ENCODE results near the gene ZNF428.

ZNF428 gene

DNA sequence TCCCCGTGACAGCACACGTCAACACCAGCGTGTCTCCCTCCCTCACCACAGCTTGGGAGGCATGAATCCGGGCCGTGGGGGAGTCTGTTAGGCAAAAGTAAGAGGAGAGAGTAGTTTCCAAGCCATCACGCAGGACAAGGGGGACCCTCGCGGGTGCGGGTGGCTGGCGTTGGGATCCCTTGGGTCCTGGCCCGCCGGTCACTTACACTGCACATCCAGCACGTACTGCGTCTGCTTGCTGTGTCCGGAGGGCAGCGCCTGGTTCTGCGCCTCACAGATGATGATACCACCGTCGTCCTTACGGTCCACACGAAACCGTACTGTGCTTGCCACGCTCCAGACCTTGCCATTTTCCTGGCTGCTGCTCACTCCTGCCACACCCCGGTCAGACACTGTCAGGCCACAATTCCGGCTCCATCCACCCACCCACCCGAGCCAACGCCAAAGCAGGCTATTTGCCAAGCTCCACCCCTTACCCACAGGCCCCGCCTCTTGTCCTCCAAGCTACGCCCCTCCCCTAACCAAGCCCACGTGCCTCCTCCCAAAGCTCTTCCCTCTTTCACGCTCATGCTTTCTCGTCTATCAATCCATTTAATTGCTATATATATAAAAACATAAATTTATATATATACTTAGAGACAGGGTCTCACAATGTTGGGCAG lies 6.6 kb upstream of the ZNF428 start:
- H3F3A ChIP-seq (ENCODE audit: insufficient read depth) = peaks cover 13% of the 10 kb centered on the region
- no peaks in the 10 kb centered on the region for H3K79me2 ChIP-seq (ENCODE audit: insufficient read depth, low read length)

DNA sequence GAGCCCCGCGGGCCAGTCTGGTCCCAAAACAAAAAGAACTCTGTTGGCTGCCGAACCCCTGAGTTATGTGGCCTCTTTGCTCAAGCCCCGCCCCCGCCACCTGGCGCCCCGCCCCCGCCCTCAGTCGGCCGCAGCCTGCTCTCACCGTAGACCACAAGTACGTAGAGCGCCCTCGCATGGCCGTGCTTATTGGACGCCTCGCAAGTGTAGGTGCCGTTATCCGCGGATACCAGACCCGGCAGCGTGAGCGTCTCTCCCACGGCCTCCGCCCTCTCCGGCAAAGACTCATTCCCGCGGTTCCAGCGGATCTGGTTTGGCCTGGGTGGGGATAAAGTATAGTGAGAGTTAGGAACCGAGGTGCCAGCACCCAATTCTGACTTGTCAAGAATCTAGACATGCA lies 5.5 kb upstream of the ZNF428 start:
- Histone ChIP-seq H3K79me2 (ENCODE audit: insufficient read depth, low read length) (no peaks in the 10 kb centered on the region), H3F3A (ENCODE audit: insufficient read depth) (peaks cover 22% of the 10 kb centered on the region), H3K9me2 (replicated peaks; ENCODE audit: insufficient read depth, low read length) (no peaks in the 10 kb centered on the region), H4K20me1 (ENCODE audit: low read depth, low read length) (no peaks in the 10 kb centered on the region), H3K27ac (ENCODE audit: low read depth, low read length) (no peak overlapping the region), H3K9me3 (ENCODE audit: insufficient read depth, low read length) (no peaks in the 10 kb centered on the region), H3K9ac (ENCODE audit: low read length) (no peak overlapping the region), H2AFZ (ENCODE audit: low read depth, low read length, severe bottlenecking) (no peak overlapping the region), H3K4me3 (ENCODE audit: insufficient read depth, low read length, poor library complexity, severe bottlenecking) (no peak overlapping the region), H3K36me3 (ENCODE audit: low read length) (no peaks in the 10 kb centered on the region), H3K27me3 (ENCODE audit: low read length) (no peaks in the 10 kb centered on the region), H3K4me2 (ENCODE audit: low read depth, low read length, poor library complexity, severe bottlenecking) (peak overlapping the region; percentile 19)
- TF ChIP-seq EZH2phosphoT487 (conservative IDR thresholded peaks at IDR 0.05; ENCODE audit: low read length) = no peak
- TF ChIP-seq, protein P1, sequence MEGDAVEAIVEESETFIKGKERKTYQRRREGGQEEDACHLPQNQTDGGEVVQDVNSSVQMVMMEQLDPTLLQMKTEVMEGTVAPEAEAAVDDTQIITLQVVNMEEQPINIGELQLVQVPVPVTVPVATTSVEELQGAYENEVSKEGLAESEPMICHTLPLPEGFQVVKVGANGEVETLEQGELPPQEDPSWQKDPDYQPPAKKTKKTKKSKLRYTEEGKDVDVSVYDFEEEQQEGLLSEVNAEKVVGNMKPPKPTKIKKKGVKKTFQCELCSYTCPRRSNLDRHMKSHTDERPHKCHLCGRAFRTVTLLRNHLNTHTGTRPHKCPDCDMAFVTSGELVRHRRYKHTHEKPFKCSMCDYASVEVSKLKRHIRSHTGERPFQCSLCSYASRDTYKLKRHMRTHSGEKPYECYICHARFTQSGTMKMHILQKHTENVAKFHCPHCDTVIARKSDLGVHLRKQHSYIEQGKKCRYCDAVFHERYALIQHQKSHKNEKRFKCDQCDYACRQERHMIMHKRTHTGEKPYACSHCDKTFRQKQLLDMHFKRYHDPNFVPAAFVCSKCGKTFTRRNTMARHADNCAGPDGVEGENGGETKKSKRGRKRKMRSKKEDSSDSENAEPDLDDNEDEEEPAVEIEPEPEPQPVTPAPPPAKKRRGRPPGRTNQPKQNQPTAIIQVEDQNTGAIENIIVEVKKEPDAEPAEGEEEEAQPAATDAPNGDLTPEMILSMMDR (IDR thresholded peaks at IDR 0.05; ENCODE audit: insufficient read depth, low read length, poor library complexity, severe bottlenecking) = peak; percentile 33

More for the DNA sequence above, 6.6 kb upstream of the ZNF428 start:
- Histone ChIP-seq H4K20me1 (ENCODE audit: low read depth, low read length) (no peaks in the 10 kb centered on the region), H3K36me3 (ENCODE audit: low read length) (no peaks in the 10 kb centered on the region), H3K9me3 (ENCODE audit: insufficient read depth, low read length) (no peaks in the 10 kb centered on the region), H3K4me3 (ENCODE audit: insufficient read depth, low read length, poor library complexity, severe bottlenecking) (no peak overlapping the region), H3K4me2 (ENCODE audit: low read depth, low read length, poor library complexity, severe bottlenecking) (no peak overlapping the region), H3K9ac (ENCODE audit: low read length) (no peak overlapping the region), H3K27me3 (ENCODE audit: low read length) (no peaks in the 10 kb centered on the region), H3K9me2 (replicated peaks; ENCODE audit: insufficient read depth, low read length) (no peaks in the 10 kb centered on the region), H3K27ac (ENCODE audit: low read depth, low read length) (no peak overlapping the region), H2AFZ (ENCODE audit: low read depth, low read length, severe bottlenecking) (no peak overlapping the region)
- TF ChIP-seq, protein P1 (IDR thresholded peaks at IDR 0.05; ENCODE audit: insufficient read depth, low read length, poor library complexity, severe bottlenecking) = no peak
- no peak for TF ChIP-seq EZH2phosphoT487 (conservative IDR thresholded peaks at IDR 0.05; ENCODE audit: low read length)

DNA sequence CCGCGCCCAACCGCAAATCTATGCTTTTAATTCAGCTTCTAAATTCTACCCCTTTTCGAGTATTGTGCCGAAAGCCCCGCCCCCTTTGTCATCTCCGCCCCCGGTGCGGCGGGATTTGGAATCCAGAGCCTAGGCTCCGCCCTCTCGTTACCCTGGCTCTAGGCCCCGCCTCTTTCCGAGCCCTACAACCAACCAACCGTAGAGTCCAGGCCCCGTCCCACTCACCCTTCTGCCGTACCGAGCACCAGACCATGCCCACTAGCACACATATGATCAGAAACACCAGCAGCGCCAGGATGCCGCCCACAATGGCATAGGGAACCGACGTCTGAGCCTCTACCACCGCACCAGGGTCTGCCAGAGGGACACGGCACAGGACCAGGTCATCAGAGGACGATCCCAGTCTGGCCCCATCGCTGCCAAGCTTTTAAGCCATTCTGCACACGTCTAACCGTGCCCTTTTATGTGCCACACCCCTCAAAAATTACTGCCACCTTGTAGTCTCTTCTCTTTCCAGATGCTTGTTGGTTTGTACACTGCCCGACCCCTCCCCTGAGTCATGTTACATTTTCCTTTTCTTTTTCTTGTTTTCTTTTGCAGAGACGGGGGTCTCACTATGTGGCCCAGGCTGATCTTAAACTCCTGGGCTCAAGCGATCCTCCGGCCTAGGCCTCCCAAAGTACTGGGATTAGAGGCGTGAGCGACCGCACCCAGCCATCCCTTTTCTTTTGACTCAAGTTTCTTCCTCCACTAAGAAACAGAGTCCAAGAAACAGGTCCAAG lies 4.7 kb upstream of the ZNF428 start:
- Histone ChIP-seq H3K36me3 (ENCODE audit: low read length) (no peaks in the 10 kb centered on the region), H3K9me3 (ENCODE audit: insufficient read depth, low read length) (no peaks in the 10 kb centered on the region), H2AFZ (ENCODE audit: low read depth, low read length, severe bottlenecking) (no peak overlapping the region), H3K79me2 (ENCODE audit: insufficient read depth, low read length) (peaks cover 2% of the 10 kb centered on the region; the same call in 1 of the 2 replicates), H3K27ac (ENCODE audit: low read depth, low read length) (no peak overlapping the region), H3K4me2 (ENCODE audit: low read depth, low read length, poor library complexity, severe bottlenecking) (peak overlapping the region; percentile 19), H4K20me1 (ENCODE audit: low read depth, low read length) (no peaks in the 10 kb centered on the region), H3K27me3 (ENCODE audit: low read length) (no peaks in the 10 kb centered on the region), H3F3A (ENCODE audit: insufficient read depth) (peaks cover 23% of the 10 kb centered on the region), H3K9ac (ENCODE audit: low read length) (no peak overlapping the region), H3K4me3 (ENCODE audit: insufficient read depth, low read length, poor library complexity, severe bottlenecking) (no peak overlapping the region), H3K9me2 (replicated peaks; ENCODE audit: insufficient read depth, low read length) (no peaks in the 10 kb centered on the region)
- TF ChIP-seq, protein P1 (IDR thresholded peaks at IDR 0.05; ENCODE audit: insufficient read depth, low read length, poor library complexity, severe bottlenecking) = no peak
- no peak for TF ChIP-seq EZH2phosphoT487 (conservative IDR thresholded peaks at IDR 0.05; ENCODE audit: low read length)
